ENCODE results near the gene NOL3. TPM values are rescaled to one million over a fixed set of nuclear protein-coding genes. Genes with fewer than 3 reads are reported as not detected.

The NOL3 gene
- total RNA-seq, 1 donor from 2014 or later, result 40.4 TPM

DNA sequence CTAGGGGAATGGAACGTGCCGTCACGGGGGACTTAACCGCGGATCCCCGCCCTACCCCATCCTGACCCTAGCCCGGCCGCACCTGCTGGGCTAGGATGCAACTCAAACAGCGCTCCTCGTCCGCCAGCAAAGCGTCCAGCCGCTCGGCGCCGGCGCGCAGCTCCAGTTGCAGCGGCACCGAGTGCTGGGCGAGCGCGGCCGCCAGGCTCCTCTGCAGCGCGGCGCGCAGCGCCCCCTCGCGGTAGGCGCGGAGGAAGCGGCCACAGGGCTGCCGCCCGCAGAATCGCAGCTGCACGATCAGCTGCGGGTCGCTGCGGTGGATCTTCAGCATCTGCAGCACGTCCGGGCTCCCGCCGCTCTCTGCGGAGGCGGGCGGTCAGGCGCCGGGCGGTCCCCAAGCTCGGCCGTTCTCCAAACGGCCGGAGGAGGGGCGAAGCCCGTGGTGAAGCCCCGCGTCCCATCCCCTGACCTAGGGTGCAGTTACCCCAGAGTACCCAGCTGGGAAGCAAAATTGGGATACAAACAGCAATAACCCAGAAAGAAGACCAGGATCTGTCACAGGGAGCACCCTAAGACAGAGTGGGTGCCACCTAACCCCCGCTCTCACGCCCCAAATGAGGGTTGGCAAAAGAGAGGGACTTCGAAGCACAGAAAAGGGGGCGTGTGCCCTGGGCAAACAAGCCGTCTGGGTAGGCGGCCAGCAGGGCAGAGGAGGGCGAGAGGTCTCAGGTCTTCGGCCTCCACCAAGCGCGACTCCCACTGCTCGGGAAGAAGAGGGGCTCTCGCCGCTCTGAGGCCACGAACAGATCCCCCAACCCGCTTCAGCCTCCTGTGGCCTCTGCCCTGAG lies 14.8 kb upstream of the NOL3 start:
- DNase-seq, result peak; percentile 87

DNA sequence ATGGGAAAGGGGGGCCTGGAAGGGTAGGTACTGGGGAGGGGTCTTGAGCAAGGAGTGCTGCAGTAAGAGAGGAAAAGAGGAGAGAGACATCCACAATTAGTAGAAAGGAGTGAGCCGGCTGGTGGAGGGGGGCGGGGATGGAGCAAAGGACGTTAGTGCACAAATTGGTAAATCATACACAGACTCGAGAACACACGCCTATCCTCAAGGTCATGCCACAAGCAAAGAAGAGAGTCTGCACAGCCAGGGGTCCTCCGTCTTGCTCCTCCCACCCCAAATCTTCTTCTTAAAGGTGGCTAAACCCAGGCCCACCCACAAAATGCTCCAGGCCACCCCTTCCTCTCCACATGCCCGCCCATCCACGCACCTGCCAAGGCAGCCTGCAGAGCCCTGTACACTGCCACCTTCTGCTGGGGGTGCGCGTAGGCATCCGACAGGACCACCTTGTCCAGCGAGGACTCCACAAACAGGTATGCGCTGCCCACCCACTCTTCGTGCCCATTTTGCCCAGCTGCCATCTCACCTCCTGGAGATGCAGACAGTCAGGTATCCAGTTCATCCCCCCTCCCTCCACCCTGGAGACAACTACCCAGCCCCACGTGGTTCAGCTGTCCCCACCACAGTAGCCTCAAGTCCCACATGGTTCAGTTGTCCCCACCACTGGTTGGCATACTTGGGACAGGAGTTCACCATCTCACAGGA lies 14.0 kb upstream of the NOL3 start:
- no peak for DNase-seq

DNA sequence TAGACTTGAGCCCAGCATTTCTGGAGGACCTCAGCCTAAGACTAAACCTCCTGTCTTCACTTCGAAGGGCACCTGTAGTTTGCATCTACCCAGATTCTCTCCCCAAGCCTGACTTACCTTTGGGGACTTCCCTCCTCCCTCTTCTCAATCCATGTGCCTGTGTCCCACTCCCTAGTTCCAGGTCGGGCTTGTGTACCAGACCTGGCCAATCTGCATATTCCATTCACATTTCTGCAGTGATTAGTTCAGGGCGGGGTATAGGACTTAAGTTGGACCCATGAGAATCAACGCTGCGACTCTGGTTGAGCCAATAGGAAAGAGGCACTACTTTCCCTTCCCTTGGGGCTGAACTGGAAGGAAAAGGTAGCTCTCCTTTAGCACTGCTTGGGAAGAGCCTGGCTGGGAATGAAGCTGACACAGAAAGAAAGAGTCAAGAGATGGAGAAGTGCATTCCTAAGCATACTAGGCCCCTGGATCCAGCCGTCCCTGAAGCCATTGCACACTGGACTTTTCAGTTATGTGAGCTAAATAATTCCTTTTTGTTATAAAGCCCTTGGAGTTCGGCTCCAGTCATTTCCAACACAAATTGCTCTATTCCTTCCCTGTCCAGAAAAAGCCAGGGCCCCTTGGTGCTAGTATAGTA lies 13.1 kb upstream of the NOL3 start:
- DNase-seq, result no peak

DNA sequence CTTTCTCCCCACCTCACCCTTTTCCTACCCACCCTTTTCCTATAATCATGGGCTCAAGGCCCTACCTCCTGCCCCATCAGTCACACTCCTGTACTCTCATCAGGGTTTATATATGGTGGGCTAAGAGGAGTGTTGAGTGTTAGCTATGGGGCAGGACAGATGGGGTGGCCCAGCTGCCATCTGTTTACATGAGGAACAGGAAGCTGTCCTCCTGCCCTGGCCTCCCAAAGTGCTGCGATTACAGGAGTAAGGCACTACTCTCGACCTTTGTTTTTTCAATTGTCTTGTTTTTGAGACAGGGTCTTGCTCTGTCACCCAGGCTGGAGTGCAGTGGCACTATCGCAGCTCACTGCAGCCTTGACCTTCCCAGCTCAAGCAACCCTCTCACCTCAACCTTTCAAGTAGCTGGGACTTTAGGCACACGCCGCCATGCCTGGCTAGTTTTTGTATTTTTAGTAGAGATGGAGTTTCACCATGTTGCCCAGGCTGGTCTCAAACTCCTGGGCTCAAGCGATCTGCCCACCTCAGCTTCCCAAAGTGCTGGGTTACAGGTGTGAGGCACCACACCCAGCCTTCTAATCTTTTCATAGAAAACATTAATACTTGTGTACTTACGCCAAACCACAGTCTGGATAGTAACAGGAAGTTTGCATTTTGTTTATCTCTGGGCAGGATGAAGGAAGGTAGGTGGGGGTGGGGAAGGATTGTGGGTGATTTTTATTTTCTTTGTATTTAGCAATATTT lies 12.3 kb upstream of the NOL3 start:
- DNase-seq, result no peak

DNA sequence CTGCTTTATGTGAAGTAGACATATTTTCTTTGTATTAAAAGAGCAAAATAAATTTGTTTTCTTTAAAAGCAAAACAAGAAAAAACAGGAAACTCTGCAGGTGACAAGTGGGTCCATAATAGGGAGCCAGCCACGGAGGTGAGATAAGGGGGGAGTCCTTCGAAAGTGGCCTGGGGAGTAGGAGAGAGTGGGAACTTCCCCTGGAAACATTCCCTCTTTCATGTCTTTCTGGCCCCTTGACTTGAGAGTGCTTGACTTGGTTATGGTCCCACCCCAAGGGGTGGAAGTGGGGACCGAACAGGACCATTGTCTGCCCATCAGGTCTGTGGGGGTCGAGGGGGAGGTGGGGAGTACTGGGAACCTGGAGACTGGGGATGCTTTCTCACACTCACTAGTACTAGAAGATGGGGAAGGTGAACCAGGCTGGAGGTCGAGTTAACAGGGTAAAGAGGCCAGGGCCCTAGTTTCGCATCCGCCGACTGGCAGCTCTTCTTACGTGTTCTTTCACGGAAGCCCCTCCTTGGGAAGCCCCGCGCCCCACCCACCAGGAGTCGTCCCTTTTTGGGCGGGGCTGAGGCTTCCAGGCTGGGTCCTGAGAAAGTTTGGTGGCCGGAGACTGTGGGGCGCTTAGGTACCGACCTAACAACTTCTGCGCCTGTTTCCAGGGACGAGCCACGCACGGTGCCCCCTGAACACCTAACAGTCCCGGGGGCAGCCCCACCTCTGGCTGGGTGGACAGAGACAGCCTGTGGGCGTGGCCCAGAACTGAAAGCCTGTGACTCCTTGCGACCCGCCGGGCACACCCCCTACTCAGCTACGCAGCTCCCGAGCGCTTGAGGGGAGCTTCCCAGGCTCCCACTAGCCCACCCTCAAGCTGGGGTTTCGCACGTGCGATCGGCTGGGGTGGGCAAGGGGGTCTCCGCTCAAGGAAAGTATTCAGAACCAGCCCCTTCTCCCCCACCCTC lies 11.4 kb upstream of the NOL3 start:
- no peak for DNase-seq

DNA sequence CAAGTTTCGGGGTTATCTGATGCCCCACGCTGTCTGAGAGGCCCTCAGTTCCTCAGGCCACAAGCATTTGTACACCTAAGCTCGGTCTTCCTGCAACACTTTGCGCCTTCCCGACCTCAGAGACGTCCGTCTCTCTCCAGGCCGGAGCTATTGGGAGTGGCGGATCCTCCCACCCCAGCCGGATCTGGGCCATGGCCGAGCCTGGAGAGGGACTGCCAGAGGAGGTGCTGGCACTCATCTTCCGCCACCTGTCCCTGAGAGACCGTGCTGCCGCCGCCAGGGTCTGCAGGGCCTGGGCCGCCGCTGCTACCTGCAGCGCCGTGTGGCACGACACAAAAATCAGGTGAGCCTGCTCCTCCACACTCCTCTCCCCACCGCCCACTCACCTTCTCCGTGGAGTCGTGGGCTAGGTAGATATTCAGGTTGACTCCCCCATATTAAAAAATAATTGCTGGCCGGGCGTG lies 8.7 kb upstream of the NOL3 start:
- DNase-seq, result no peak

DNA sequence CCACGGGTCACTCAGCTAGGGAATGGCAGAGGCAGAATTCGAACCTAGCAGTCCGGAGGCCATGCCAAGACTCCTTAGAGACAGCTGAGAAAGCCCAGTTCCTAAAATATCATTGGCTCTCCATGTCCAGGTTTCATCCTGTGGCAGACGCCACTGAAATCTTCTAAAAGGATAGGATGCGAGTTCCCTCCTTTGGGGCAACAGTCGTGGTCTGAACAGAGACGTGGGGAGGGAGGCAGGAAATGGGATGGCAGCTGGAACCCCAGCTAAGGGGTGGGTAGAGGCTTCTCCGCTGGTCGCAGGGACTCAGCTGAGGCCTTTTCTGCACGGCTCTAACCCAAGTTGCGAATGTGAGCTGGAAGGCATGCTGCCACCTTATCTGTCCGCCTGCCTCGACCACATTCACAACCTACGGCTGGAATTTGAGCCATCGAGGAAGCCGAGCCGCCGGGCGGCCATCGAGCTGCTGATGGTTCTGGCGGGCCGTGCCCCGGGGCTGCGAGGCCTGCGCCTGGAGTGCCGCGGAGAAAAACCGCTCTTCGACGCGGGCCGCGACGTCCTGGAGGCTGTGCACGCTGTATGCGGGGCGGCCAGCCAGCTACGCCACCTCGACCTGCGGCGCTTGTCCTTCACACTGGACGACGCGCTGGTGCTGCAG lies 7.7 kb upstream of the NOL3 start:
- DNase-seq, result no peak

DNA sequence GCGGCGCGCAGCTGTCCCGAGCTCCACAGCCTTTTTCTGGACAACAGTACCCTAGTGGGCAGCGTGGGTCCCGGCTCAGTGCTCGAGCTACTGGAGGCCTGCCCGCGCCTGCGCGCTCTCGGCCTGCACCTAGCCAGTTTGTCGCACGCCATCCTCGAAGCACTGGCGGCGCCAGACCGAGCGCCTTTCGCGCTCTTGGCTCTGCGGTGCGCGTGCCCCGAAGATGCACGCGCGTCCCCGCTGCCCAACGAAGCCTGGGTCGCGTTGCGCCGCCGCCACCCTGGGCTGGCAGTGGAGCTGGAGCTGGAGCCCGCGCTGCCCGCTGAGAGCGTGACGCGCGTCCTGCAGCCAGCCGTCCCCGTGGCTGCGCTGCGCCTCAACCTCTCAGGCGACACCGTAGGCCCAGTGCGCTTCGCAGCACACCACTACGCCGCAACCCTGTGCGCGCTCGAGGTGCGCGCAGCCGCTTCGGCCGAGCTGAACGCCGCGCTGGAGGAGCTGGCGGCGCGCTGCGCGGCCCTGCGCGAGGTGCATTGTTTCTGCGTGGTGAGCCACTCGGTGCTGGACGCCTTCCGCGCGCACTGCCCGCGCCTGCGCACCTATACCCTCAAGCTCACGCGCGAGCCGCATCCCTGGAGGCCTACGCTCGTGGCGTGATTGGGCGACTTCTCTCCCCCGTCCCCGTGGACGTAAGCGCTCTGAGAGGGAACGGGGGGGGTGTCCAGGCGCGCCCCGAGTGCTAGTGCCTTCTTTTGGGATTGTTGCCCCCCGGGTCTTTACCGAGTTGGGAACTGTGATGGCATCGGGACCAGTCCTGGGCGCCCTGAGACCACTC lies 7.0 kb upstream of the NOL3 start:
- no peak for DNase-seq

DNA sequence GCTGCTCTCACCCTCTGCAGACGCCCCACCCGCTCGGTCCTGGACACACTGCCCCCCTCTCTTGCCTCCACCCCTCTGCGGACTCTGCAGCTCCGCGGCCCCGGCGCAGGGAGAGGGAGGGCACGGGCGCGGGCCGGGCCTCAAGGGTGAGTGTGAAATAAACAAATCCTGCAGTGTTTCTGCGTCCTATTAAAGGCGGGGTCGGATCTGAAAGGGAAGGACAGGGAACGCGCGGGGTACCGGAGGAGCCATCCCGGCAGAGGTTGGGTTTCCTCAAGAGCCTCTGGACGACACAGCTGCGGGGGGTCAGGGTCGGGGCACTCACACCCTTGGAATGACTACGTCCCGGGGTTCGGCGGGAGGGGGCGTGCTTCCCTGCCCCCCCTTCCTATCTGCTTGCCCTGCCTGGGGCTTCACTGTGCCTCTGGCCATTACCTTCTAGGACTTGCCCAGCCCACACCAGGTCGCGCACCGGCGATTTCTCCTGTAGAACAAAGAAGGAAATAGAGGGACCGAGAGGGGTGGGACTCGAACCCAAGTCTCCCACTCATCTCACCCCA lies 6.3 kb upstream of the NOL3 start:
- no peak for DNase-seq

DNA sequence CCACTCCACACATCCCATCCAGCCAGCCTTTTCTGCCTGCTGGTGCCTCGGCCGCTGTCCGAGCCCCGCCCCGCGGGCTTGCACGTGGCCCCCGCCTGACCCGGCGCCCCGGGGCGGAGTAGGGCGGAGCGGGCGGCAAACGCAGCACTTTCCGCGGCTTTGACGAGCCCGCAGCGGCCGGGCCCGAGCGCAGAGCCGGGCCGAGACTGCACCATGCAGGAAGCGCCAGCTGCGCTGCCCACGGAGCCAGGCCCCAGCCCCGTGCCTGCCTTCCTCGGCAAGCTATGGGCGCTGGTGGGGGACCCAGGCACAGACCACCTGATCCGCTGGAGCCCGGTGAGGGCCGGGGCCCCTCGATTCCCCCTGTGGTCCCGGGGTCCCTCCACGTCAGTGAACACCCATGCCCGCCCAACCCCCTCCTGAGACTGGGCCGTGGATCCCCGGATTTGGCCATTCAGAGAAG lies 5.7 kb upstream of the NOL3 start, which contains the start of gene HSF4:
HSF4 (plus strand) TSS at position 147 of the 463 bp plus-strand sequence; CDS start at position 214, 67 bp downstream.
- no peak for DNase-seq

DNA sequence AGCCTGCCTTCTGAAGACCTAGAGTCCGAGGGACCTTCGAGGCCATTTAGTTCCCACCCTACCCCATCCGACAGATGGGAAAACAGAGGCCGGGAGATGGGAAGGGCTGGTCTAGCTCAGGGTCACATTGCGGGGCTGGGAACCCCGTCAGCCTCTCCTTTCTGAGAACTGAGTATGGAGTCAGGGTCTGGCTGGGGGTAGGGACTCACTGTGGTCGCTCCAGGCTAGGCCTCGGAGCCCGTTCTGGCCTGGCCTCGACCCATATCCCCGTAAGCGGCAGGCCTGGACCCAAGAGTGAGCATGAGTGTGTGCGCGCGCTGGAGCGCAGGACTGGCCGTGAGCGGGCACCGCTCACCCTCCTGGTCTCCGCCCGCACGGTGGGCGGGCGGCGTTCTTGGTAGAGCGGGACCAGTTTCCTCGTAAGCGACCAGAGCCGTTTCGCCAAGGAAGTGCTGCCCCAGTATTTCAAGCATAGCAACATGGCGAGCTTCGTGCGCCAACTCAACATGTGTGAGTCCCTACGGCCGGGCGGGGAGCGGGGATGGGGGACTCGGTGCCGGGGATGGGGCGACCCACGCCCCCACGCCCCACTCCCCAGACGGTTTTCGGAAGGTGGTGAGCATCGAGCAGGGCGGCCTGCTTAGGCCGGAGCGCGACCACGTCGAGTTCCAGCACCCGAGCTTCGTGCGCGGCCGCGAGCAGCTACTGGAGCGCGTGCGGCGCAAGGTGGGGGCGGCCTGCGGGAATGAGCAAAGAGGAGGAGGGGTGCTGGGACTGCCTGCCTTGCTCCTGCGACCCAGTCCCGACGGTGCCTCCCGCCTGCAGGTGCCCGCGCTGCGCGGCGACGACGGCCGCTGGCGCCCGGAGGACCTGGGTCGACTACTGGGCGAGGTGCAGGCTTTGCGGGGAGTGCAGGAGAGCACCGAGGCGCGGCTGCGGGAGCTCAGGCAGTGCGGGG lies 4.9 kb upstream of the NOL3 start:
- no peak for DNase-seq

DNA sequence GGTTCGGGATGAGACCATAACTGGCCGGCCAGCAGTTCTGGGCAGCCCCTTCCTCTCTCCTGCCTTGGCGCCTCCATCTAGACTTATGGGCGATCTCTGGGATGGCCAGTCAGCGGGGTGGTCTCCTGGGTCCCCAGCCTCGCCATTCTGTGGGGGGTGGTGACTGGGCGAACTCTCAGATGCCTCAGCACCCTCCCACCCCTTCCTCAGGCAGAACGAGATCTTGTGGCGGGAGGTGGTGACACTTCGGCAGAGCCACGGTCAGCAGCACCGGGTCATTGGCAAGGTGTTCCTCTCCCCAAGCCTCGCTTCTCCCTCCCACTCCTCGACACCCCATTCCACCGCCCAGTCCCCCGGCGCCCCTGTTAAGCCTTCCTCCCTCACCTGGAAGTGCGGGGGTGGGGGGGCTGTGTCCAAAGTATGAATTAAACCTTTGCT lies 4.2 kb upstream of the NOL3 start:
- no peak for DNase-seq

DNA sequence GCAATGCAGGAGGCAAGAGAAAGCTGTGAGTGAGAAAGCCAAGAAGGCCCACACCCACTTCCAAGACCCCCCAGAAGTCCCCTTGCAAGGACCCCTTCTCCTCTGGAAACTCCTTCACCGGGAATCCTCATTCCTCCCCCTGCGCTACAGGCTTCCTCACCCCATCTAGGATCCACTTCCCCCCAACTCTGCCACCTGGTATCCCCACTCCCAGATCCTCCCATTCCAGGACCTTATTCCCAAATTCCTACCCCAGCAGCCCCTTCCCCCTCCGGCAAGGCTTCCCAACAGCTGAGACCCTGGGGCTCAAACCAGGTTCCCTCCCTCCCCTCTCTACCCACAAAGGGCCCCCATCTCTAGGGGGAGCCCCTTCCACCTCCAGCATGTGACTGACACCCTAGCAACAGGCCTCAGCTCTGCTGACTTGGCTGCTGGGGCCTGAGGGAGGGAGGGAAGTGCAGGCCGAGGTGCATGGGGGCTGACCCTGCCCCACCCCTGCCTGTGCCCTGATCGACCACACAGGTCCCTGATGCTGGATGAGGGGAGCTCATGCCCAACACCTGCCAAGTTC lies 3.7 kb upstream of the NOL3 start:
- no peak for DNase-seq

DNA sequence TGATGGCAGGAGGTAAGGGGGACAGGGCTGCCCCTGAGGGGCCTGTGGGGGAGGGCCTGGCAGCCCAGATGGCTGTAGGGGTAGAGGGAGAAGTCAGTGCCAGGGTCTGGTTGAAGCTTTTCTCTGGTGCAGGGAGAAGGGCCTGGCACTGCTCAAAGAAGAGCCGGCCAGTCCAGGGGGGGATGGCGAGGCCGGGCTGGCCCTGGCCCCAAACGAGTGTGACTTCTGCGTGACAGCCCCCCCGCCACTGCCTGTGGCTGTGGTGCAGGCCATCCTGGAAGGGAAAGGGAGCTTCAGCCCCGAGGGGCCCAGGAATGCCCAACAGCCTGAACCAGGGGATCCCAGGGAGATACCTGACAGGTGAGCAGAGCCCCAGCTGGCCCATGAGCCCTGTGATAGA lies 2.8 kb upstream of the NOL3 start:
- no peak for DNase-seq

DNA sequence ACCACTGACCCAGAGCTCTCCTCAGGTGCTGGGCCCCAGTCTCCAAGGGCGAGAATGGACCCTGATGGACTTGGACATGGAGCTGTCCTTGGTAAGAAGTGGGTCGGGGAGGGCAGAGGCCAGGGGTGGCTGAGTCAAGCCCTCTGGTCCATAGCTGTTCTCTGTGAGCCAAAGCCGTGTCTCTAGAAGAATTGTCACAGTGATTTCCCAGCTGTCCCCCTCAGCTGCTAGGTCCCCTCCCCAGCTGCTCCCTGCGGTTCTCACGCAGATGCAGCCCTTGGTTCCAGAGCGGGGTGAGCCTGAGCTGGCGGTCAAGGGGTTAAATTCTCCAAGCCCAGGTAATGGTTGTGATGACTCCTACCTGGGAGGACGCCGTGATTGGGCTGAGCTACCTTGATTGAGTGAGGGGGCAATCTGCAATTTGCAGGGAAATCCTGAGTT lies 1.3 kb upstream of the NOL3 start:
- DNase-seq, result no peak

DNA sequence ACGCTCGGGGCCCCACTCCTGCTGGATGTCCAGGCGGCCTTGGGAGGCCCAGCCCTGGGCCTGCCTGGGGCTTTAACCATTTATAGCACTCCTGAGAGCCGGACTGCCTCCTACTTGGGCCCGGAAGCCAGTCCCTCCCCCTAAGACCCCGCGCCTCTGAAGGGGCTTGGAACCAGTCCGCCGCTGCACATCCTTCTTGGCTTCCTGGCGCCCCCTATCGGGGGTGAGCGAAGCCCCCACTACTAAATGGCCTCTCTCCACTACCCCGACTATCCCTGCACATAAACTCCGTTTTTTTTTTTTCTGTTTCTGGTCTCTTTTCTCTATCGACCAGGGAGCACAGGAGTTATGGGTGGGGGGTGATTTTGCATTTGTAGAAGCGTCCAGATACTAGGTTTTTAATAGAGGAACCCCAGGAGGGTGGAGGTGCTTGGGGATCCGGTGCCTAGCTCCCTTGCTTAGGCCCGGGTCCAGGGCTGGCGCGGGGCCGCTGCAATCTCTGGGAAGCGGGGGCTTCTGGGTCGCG lies 633 bp upstream of the NOL3 start:
- DNase-seq, result peak; percentile 59

Measured in tongue (tissue), 2 donors.